Measurements from ENCODE around the gene ACTBL2.
"Not testable (repeated sequence)": the region's sequence is repeated elsewhere in the genome, so short reads cannot be mapped to it uniquely, and the experiment has no call there.

ACTBL2 gene

GRCh38 chr5:57482671-57483106 is at the start of gene ACTBL2:
Gene ACTBL2 (minus strand): TSS chr5:57482811. CDS start chr5:57482707, 104 bp downstream.
- no peak for DNase-seq

GRCh38 chr5:57531333-57531732 is 48.7 kb upstream of the ACTBL2 start:
- DNase-seq: no peak

GRCh38 chr5:57529864-57530263 is 47.3 kb upstream of the ACTBL2 start:
- DNase-seq: no peak

DNA sequence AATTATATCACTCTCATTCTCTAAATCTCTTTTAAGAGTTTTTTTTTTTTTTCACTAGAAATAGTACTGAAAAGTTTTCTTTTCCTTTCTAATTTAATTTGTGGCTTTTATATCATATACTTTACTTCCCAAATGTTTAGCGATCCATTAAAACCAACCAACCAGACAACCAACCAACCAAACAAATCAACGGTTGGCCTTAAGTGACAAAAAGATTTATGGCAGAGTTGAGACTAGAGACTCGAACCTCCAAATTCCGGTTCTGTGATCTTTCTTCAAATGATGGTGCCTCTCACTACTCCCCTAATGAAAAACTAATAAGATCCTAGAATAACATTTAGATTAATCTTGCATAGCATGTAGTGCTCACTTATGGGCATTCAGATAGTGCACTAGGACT is 45.3 kb upstream of the ACTBL2 start:
- no peak for DNase-seq

DNA sequence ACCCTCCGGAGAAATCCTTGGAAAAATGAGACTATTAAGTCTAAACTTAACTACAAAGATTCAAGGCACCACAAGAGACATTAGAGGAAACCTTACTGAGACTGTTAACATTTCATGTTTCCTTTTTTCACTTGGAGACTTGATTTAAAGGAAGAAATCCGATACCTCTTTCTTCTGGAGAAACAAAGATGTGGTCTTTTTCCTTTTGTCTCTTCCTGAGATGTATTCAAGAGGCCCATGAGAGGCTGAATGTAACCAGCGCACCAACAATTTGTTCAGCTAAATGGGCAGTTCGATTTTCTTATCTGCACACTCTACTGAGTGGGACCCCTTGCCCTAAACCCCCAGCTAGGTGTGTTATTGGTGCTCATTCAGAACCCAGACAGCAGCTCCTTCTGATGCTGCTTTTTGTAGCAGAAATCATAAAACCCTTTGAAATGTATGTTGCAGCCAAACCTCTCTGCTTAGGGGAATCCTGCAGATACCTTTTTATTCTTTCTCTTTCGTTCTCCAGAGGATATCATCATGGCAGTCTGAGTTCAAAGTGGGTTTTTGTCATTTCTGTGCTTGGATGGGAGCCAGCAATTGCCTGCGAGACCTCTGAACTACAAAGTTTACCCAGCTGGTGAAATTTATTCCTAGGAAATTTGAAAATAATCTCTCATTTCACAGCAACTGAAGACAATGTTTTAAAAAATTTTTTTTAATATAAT is 41.9 kb upstream of the ACTBL2 start:
- DNase-seq: no peak

GRCh38 chr5:57522477-57522876 is 39.9 kb upstream of the ACTBL2 start:
- not testable (repeated sequence) for DNase-seq

GRCh38 chr5:57518415-57518814 is 35.8 kb upstream of the ACTBL2 start:
- DNase-seq: not testable (repeated sequence)

DNA sequence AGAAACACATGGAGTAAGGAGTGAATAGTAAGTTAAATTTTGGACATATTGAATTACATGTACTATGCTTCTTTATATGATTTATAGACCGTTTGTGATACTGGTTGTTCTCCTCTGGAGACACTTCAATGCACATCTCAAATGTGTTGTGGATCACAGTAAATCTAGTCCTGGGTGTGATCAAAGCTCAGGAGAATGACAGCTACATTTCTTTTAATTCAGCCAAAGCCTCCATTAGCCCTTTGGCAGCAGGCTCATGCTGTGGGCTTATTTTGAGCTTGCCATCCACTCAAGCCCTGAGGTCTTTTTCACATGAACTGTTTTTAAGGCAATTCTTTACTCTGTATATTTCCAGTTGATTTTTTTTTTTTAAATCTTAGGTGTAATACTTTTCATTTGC is 34.6 kb upstream of the ACTBL2 start:
- no peak for DNase-seq

DNA sequence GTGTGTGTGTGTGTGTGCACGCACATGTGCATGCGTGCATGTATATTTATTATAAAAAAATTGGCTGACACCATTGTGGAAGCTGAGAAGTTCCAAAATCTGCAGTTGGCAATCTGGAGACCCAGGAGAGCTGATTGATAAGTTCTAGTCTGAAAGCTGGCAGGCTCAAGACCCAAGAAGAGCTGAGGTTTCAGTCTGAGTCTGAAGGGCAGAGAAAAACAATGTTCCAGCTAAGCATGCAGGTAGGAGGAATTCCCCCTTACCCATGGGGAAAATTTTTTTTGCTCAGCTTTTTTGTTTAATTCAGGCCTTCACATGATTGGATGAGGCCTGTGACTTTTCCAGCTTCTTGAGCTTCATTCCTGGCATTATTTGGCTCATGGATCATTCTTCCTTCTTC is 31.2 kb upstream of the ACTBL2 start:
- DNase-seq: no peak

DNA sequence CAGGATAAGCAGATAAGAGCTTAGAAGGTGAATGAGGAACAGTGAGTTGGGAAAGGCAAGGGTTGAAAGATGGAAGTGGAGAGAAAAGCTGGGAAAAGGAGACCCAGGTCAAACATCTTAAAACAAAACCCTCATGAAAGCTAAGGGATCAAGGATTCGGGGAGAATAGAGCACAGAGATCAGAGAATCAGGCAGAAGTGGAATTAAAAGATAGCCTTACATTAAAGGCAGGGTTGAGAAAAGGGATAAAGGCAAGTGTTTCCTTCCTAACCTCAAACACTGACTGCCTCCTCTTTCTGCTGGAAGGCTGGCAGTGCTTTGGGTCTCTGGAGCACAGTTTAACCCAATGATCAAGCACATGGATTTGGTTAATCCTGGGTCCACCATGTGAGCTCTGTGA is 28.7 kb upstream of the ACTBL2 start:
- no peak for DNase-seq

- no peak for DNase-seq
Observed at GRCh38 chr5:57509501-57510260, 27.1 kb upstream of the ACTBL2 start.

DNA sequence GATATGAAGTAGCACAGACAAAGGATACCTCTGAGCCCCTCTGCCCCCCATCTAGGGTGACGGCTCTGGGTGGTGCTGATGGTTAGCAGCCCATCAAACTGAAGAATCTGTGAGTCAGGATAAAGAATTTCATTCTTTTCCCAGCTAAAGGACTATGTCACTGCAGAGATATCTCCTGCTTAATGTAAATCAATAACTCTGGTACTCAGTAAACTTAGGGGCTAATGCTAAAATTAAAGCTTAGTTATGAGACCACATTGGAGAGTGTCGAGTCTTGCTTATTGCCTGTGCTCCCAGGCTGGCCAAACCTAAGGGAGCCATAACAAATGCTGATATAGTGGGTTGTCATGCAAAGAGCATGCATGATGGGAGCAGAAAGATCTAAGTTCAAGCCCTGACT is 25.6 kb upstream of the ACTBL2 start:
- DNase-seq: no peak

- no peak for DNase-seq
Observed at GRCh38 chr5:57505272-57506200, 22.9 kb upstream of the ACTBL2 start.

GRCh38 chr5:57504357-57504756 is 21.7 kb upstream of the ACTBL2 start:
- DNase-seq: no peak

DNA sequence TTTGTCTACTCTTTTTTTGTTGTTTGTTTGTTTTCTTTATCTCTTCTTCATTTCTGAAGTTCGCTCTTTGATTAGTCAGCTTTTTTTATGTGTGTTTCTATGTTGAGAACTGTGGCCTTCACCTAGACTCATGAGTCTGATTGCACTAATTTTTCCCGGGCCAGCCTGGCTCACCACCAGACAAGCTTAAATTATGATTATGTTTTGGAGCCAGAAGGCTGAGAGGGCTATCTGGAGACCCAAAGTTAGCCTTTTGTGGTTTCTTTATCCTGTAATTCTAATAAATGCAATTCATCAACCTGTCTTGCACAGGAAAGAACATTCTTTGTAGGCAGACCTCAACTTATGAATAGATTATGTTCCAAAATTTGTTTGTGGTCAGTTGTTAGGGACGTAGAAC is 20.8 kb upstream of the ACTBL2 start:
- no peak for DNase-seq

DNA sequence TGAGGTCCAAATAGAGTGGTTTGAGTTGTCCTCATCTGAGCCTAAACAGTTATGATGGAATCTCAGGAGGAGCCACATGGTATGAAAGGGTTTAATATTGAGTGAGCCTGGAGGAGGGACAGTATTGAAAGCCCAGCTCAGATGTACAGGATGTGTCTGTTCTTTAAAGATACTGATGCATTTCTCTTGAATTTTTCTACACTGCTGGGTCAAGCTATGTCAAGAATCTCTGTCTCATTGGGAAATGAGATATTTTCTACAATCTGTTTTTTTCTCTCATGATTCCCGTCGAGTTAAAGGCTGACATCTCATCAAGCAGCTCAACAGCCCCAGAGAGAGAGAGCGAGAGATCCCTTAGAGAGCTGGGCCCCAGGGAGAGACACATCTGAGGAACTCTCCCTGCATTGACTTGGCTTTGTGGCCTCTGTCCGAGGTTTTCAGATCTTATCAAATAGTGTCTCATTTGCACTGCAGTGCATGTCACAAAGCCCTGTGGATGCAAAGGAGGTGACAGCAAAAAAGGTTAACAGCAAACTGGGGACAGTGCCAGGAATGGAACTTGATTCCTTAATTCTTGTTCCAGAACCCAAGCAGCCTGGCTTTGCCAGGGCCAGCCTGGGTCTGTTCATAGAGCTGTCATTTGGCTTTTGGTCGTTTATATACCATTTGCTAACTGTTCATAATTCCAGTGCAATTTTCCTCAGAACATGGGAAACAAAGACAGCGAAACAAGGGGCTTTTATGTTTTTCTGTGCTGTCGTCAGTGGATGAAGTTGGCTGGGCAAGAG is 19.0 kb upstream of the ACTBL2 start:
- DNase-seq: no peak

DNA sequence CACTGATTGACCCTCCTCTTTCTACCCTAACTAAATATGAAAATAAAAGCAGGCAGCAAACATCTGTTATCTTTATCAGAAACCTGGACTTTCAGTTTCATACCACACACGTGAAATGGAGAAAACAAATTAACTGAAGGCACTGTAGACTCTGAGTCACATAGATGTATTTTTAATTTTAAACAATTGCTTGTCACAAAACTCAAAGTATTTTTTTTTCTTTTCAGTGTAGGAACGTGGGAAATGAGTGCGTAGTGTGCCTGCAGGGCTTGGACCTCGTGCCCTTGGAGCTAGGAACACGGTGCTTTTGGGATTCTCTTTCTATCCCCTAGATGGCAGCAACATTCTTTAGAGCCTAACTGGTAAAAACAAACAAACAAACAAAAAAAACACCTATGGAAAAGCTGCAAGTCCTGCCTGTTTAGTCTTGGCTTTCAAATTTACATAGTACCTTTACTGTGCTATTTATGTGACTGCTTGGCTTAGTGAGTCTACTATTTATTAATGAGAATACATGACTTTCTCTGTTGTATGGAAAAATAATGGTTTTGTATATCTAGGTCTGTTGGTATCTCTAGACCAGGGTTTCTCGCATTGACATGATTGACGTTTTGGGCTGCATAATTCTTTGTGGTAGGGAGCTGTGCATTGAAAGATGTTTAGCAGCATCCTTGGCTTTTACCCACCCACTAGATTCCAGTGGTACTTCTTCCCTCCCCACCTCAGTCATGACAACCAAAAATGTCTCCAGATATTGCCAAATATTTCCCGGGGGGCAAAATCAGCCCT is 16.8 kb upstream of the ACTBL2 start:
- DNase-seq: no peak

DNA sequence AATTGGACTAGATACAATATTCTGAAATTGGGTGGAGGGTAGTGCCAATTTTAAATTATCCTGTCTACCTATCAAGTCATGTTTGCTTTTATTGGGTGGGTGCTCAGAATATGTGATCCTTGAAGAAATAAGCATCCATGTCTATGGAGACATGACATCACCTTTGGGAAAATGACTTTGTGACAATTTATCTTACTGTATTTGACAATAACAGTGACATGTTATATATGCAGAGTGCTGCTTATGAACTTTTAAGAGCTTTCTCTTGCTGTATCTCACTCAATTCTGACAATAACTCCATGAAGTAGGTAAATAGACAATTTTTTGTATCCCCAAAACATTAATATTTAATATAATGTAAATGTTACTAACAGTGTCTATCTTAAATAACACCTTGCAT is 15.1 kb upstream of the ACTBL2 start:
- no peak for DNase-seq

- no peak for DNase-seq
Observed at GRCh38 chr5:57495285-57496086, 12.9 kb upstream of the ACTBL2 start.
